ENCODE measurements around the gene RBM20.

GRCh38 chr10:110848106-110848505 is 204.0 kb downstream of the RBM20 start:
- no peak for TF ChIP-seq CTCF (conservative IDR thresholded peaks at IDR 0.05)
- TF ChIP-seq EZH2 (IDR thresholded peaks at IDR 0.05; ENCODE audit: low read depth) = no peak

Data from PC-9 (cell line).